ENCODE measurements around the gene MDFI.

Gene MDFI

GRCh38 chr6:41689171-41690008 lies 51.1 kb downstream of the MDFI start:
- no peak for DNase-seq (ENCODE audit: low read depth)
- no peak overlapping the region for H3K4me3 ChIP-seq (ENCODE audit: low read depth, low read length)
- no peak for TF ChIP-seq CTCF (IDR thresholded peaks at IDR 0.05; ENCODE audit: insufficient read depth, low read depth, low read length, missing control alignments)

GRCh38 chr6:41690541-41691330 lies 52.5 kb downstream of the MDFI start:
- no peak overlapping the region for H3K4me3 ChIP-seq (ENCODE audit: low read depth, low read length)
- no peak for TF ChIP-seq CTCF (IDR thresholded peaks at IDR 0.05; ENCODE audit: insufficient read depth, low read depth, low read length, missing control alignments)
- DNase-seq (ENCODE audit: low read depth) = no peak

DNA sequence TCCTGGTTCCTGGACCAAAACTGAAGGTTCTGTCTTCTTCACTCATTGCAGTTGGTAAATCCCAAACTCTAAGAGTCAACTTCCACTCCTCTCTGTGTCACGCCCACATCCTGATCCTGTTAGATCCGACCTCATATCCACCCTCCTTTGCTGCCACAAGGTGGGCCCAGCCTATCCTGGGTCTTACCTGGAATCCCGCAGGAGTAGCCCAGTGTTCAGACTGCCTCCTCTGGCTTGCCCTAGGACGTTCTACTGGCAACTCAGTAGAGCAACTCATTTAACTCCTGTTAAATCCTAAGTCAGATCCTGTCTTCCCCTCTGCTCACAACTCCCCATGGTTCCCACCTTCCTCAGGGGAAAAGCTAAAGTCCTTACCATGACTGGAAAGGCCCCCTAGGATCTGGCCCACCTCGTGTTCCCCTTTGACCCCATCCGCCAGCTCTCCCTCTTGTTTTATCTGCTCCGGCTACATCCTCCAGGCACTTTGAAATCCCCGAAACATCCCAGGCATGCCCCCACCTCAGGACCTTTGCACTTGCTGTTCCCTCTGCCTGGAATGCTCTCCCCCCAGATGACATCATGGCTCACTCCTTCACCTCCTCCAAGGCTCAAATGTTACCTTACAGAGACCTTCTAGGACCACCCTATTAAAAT lies 53.3 kb downstream of the MDFI start:
- no peak for DNase-seq (ENCODE audit: low read depth)
- no peak overlapping the region for H3K4me3 ChIP-seq (ENCODE audit: low read depth, low read length)
- TF ChIP-seq CTCF (IDR thresholded peaks at IDR 0.05; ENCODE audit: insufficient read depth, low read depth, low read length, missing control alignments) = no peak

DNA sequence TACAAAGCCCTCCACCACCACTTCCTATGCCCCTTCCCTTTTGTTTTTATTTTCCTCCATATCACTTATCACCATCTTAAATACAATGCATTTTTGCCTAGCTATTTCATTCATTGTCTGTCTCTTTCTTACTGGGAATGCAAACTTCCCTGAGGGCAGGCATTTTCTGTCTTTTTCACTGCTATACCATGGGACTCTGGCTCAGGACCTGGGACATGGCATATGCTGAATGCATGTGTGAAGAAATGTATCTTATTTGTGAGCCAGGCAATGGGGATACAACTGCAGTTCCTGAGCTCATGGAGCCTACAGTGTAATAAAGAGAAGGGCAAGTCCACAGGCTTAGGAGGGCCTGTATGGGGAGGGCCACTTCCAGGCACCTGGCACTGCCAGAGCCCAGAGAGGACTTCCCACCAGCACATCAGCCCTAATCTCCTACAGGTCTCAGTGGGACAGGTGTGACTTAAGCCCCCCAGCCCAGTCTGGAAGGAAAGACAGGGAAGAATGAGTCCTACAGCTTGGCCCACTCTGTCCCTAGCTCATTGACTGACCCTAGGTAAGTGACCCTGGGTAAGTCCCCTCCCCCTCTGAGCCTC lies 53.9 kb downstream of the MDFI start:
- DNase-seq (ENCODE audit: low read depth) = no peak
- H3K4me3 ChIP-seq (ENCODE audit: low read depth, low read length) = no peak overlapping the region
- no peak for TF ChIP-seq CTCF (IDR thresholded peaks at IDR 0.05; ENCODE audit: insufficient read depth, low read depth, low read length, missing control alignments)

DNA sequence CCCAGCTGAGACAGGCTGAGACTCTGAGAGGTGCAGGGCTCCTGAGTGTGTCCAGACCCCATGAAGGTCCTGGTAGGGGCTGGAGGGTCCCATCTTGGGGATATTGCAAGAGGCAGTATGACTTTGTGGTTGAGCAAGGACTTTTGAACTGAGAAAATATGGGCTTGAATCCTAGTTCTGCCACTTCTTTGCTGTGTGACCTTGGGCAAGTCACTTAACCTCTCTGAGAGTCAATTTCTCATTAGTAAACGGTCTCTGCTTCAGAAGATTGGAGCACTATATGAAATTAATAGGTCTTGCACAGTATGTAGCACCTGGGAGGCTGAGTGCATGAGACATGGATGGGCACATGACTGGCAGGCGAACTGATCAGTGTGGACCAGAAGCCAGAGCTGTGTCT lies 54.5 kb downstream of the MDFI start:
- DNase-seq (ENCODE audit: low read depth) = no peak
- H3K4me3 ChIP-seq (ENCODE audit: low read depth, low read length) = no peak overlapping the region
- TF ChIP-seq CTCF (IDR thresholded peaks at IDR 0.05; ENCODE audit: insufficient read depth, low read depth, low read length, missing control alignments) = no peak

GRCh38 chr6:41693281-41694240 lies 55.3 kb downstream of the MDFI start:
- no peak for DNase-seq (ENCODE audit: low read depth)
- H3K4me3 ChIP-seq (ENCODE audit: low read depth, low read length) = no peak overlapping the region
- TF ChIP-seq CTCF (IDR thresholded peaks at IDR 0.05; ENCODE audit: insufficient read depth, low read depth, low read length, missing control alignments) = no peak

All from GM12865 (cell line).